K562 (cell line): ENCODE data around the gene RASD1. TPM values are rescaled to one million over a fixed set of nuclear protein-coding genes. Genes with fewer than 3 reads are reported as not detected.

Source experiments
- ATAC-seq: fragments of 200-7000 bp; cut with Tn5 transposase; 3 replicates; pipeline ENCODE4 v1.9.1; 2020; ENCODE audit warnings: moderate library complexity
- BruUV-seq: library from RNA; stranded (reverse); fragments of 400-500 nt; replicated peaks from 2 replicates; lab custom pipeline; 2021; lab: Mats Ljungman, UMichigan
- CTCF ChIA-PET: fragments of 300-600 bp; formaldehyde crosslinking; extraction: SDS; loops from one replicate; lab custom pipeline; 2021; ENCODE audit warnings: low intra/inter-chr PET ratio; lab: Yijun Ruan, JAX
- POLR2A ChIA-PET: fragments of 300-600, 350-650 bp; sonication (Branson Sonifier 250); formaldehyde crosslinking; extraction: SDS; loops from one replicate; lab custom pipeline; 2021; ENCODE audit warnings: antibody characterized with exemption, inconsistent platforms; lab: Yijun Ruan, JAX
- DNase-seq, 4 experiments: peaks; one replicate each; pipeline versions ENCODE4 v3.0.0 to v3.0.0-alpha.2; 2011 to 2018; ENCODE audit warnings: low spot score in 3 of 4, mixed read lengths in 3 of 4; ENCODE audit errors: extremely low read depth in 1 of 4
- FAIRE-seq: peaks from 2 replicates; lab custom pipeline; 2011; peaks lifted over from hg19 to GRCh38; lab: Jason Lieb, UNC
- H2AFZ ChIP-seq: 2 replicates; pipeline ENCODE4 v1.6.0; 2011; ENCODE audit warnings: low read depth, low read length, control low read depth, inconsistent platforms
- H3K27ac ChIP-seq: fragments of 200-600 bp; 3 replicates; pipeline ENCODE4 v1.8.0; 2011; ENCODE audit warnings: low read depth, mild to moderate bottlenecking, control low read depth, inconsistent platforms, low read length, moderate library complexity, mixed read lengths; ENCODE audit errors: extremely low read depth
- H3K27me3 ChIP-seq, 2 experiments: fragments of 300-600 bp in 1 of 2; 2 replicates in 1 of 2; 3 replicates in 1 of 2; pipeline versions ENCODE4 v1.6.0 to v1.8.0; 2011; ENCODE audit warnings: inconsistent platforms in 2 of 2, low read length in 2 of 2, mild to moderate bottlenecking in 1 of 2, mixed read lengths in 1 of 2, moderate library complexity in 1 of 2; ENCODE audit not compliant: control insufficient read depth in 2 of 2, insufficient read depth in 2 of 2
- H3K36me3 ChIP-seq: fragments of 300-600 bp; 3 replicates; pipeline ENCODE4 v1.8.0; 2011; ENCODE audit warnings: mild to moderate bottlenecking, low read length, inconsistent platforms; ENCODE audit not compliant: control insufficient read depth, insufficient read depth
- H3K4me1 ChIP-seq, 2 experiments: fragments of 200-600 bp in 1 of 2; replicated peaks in 1 of 2; 2 replicates in 1 of 2; 3 replicates in 1 of 2; pipeline versions ENCODE4 v1.5.1 to v1.8.0; 2011; ENCODE audit warnings: inconsistent platforms in 2 of 2, low read length in 2 of 2, mild to moderate bottlenecking in 1 of 2, mixed read lengths in 1 of 2, moderate library complexity in 1 of 2; ENCODE audit not compliant: control insufficient read depth in 2 of 2, insufficient read depth in 2 of 2
- H3K4me2 ChIP-seq: 2 replicates; pipeline ENCODE4 v1.6.1; 2011; ENCODE audit warnings: low read length, control low read depth, inconsistent platforms, mixed read lengths; ENCODE audit not compliant: insufficient read depth
- H3K4me3 ChIP-seq: fragments of 200-600 bp; sonication (generic), shearing (Covaris generic); 2 replicates; pipeline ENCODE4 v1.5.1; 2016; ENCODE audit warnings: control low read depth, inconsistent platforms
- H3K79me2 ChIP-seq: fragments of 200-600 bp; 3 replicates; pipeline ENCODE4 v1.8.0; 2011; ENCODE audit warnings: low read length, inconsistent platforms; ENCODE audit not compliant: control insufficient read depth, insufficient read depth
- H3K9ac ChIP-seq, 2 experiments: 2 replicates each; pipeline versions ENCODE4 v1.6.0 to v1.6.1; 2011; ENCODE audit warnings: low read depth in 2 of 2, low read length in 2 of 2, control low read depth in 1 of 2, inconsistent platforms in 1 of 2, mild to moderate bottlenecking in 1 of 2, mixed read lengths in 1 of 2; ENCODE audit not compliant: insufficient read depth in 1 of 2
- H3K9me1 ChIP-seq: one replicate; pipeline ENCODE4 v1.6.0; 2011; ENCODE audit warnings: inconsistent platforms, mild to moderate bottlenecking, low read length, moderate library complexity; ENCODE audit not compliant: control insufficient read depth, insufficient read depth
- H3K9me3 ChIP-seq: replicated peaks from 2 replicates; pipeline ENCODE4 v1.5.1; 2011; ENCODE audit warnings: low read depth, low read length, inconsistent platforms; ENCODE audit not compliant: control insufficient read depth, insufficient read depth
- H4K20me1 ChIP-seq: replicated peaks from 2 replicates; pipeline ENCODE4 v1.6.1; 2011; ENCODE audit warnings: low read length, inconsistent platforms, mixed read lengths; ENCODE audit not compliant: control insufficient read depth, insufficient read depth
- BMI1 ChIP-seq: fragments of 150-350 bp; IDR thresholded peaks from 2 replicates; pipeline ENCODE4 v1.6.1; 2014; ENCODE audit warnings: low read length
- DACH1 ChIP-seq: fragments of 450-650 bp; IDR thresholded peaks from 2 replicates; pipeline ENCODE4 v1.6.1; 2018; ENCODE audit not compliant: partially characterized antibody
- HMGXB4 ChIP-seq: sonication (generic); formaldehyde crosslinking; IDR thresholded peaks from 2 replicates; pipeline ENCODE4 v1.8.1; 2023; ENCODE audit warnings: mild to moderate bottlenecking, missing genetic modification reagents
- ZNF512 ChIP-seq: IDR thresholded peaks from 2 replicates; pipeline ENCODE4 v1.6.1; 2016; ENCODE audit warnings: missing genetic modification characterization, missing compliant biosample characterization
- WGBS: fragments of 100-300 bp; shearing (Covaris generic); methylation state at CpG from one replicate; pipeline ENCODE4 v1.1.6; 2016; ENCODE audit warnings: low coverage, mixed read lengths; ENCODE audit not compliant: insufficient coverage; ENCODE audit errors: missing lambda C conversion rate; 5-methylcytosine and 5-hydroxymethylcytosine counted together
- in situ Hi-C: fragments of 300-500 bp; cut with MboI; formaldehyde crosslinking; loops from 4 replicates; pipeline ENCODE4 v1.15.0; 2018; ENCODE audit warnings: inconsistent platforms, mixed read lengths
- intact Hi-C: fragments of 100-400 bp; cut with micrococcal nuclease; formaldehyde crosslinking; loops from 2 replicates; pipeline ENCODE4 v1.14.2; 2022
- polyA plus RNA-seq, 8 experiments: library from polyadenylated mRNA; depleted of rRNA in 4 of 8; stranded (reverse) in 5 of 8; unstranded in 3 of 8; fragments of >200 nt; fragmentation: Nextera tagmentation in 2 of 8; fragmentation: Illumina TruSeq in 1 of 8; extraction: Ambion mirVana in 2 of 8; extraction: Trizol in 1 of 8; gene quantifications; 2 replicates each; pipeline versions ENCODE4 v1.2.1 to v1.2.3, GENCODE V29; 2011 to 2014; ENCODE audit warnings: inconsistent platforms in 1 of 8, missing spikeins in 1 of 8
- total RNA-seq, 7 experiments: library from RNA; depleted of rRNA in 6 of 7; stranded (reverse); fragments of >200 nt in 6 of 7; fragmentation: Illumina TruSeq in 2 of 7; extraction: Trizol in 2 of 7; gene quantifications; 2 replicates each; pipeline versions ENCODE4 v1.2.1 to v1.2.3, GENCODE V29; 2011 to 2021; ENCODE audit warnings: low replicate concordance in 1 of 7

RASD1 gene
- total and polyA plus RNA-seq, 9 of the 15 experiments (the other 6 are each of a cell fraction or from before 2014, with no cell fraction given), result 0.11 TPM; not detected in 8

GRCh38 chr17:17506181-17506741 is 10.1 kb upstream of the RASD1 start:
- Histone ChIP-seq H3K36me3 (no peaks in the 10 kb centered on the region), H3K9me3 (no peaks in the 10 kb centered on the region), H3K4me1 (peaks cover 14 to 51% of the 10 kb centered on the region in 2 experiments; a peak in 4 of 5 replicates), H3K9me1 (peaks cover 7% of the 10 kb centered on the region), H3K9ac (no peak overlapping the region), H3K27ac (no peak overlapping the region), H4K20me1 (no peaks in the 10 kb centered on the region), H2AFZ (no peak overlapping the region), H3K4me2 (no peak overlapping the region), H3K79me2 (no peaks in the 10 kb centered on the region), H3K4me3 (no peak overlapping the region), H3K27me3 (peaks cover 3 to 18% of the 10 kb centered on the region in 2 experiments; a peak in 2 of 5 replicates)
- ChIA-PET CTCF (no interaction called here), POLR2A (interaction anchor here (0.7 kb wide), 1 partner anchor 16 kb away, joined by 3 read pairs; no protein-coding TSS in a partner anchor)
- TF ChIP-seq HMGXB4 (no peak), ZNF512 (tag) (no peak), DACH1 (no peak), BMI1 (no peak)
- in situ Hi-C loops (loop anchor here (10.0 kb wide), 1 partner anchor 129 kb away; no protein-coding TSS in a partner anchor), intact Hi-C loops (no loop called here)
- no TSS peak for BruUV-seq
- 74% methylated on average over 8 of the region's 22 CpGs for WGBS
- DNase-seq (no peak), ATAC-seq (no peak), FAIRE-seq (no peak)
